Hepatocyte (in vitro differentiated cells): Measurements from ENCODE around the gene TMEM179B. TPM values are rescaled to one million over a fixed set of nuclear protein-coding genes. Genes with fewer than 3 reads are reported as not detected.

ENCODE experiments used
- DNase-seq: peaks from one replicate; pipeline ENCODE4 v3.0.0-alpha.2; 2016; ENCODE audit warnings: low spot score
- H2AFZ ChIP-seq: fragments of 200-600 bp; sonication (generic); 2 replicates; pipeline ENCODE4 v1.6.0; 2016; ENCODE audit warnings: antibody characterized with exemption, mild to moderate bottlenecking
- H3K27ac ChIP-seq: fragments of 200-600 bp; sonication (generic); 2 replicates; pipeline ENCODE4 v1.5.1; 2016; ENCODE audit warnings: mild to moderate bottlenecking
- H3K27me3 ChIP-seq: fragments of 200-600 bp; sonication (generic); 2 replicates; pipeline ENCODE4 v1.6.1; 2016
- H3K36me3 ChIP-seq: fragments of 200-600 bp; sonication (generic); replicated peaks from 2 replicates; pipeline ENCODE4 v1.5.1; 2016; ENCODE audit warnings: low read depth; ENCODE audit not compliant: insufficient read depth
- H3K4me1 ChIP-seq: fragments of 200-600 bp; sonication (generic); 2 replicates; pipeline ENCODE4 v1.5.1; 2016; ENCODE audit warnings: mild to moderate bottlenecking, moderate library complexity; ENCODE audit not compliant: insufficient read depth
- H3K4me2 ChIP-seq: fragments of 200-600 bp; sonication (generic); 2 replicates; pipeline ENCODE4 v1.6.0; 2016
- H3K4me3 ChIP-seq: fragments of 200-600 bp; sonication (generic); 2 replicates; pipeline ENCODE4 v1.5.1; 2016; ENCODE audit warnings: mild to moderate bottlenecking
- H3K79me2 ChIP-seq: fragments of 200-600 bp; sonication (generic); 2 replicates; pipeline ENCODE4 v1.6.0; 2017; ENCODE audit warnings: mild to moderate bottlenecking
- H3K9me2 ChIP-seq: fragments of 200-600 bp; sonication (generic); replicated peaks from 2 replicates; pipeline ENCODE4 v1.6.0; 2017; ENCODE audit warnings: mild to moderate bottlenecking; ENCODE audit not compliant: insufficient read depth
- H3K9me3 ChIP-seq: fragments of 200-600 bp; sonication (generic); 2 replicates; pipeline ENCODE4 v1.5.1; 2016; ENCODE audit warnings: low read depth, mild to moderate bottlenecking
- H4K20me1 ChIP-seq: fragments of 200-600 bp; sonication (generic); 2 replicates; pipeline ENCODE4 v1.6.0; 2016; ENCODE audit warnings: mild to moderate bottlenecking; ENCODE audit not compliant: insufficient read depth, poor library complexity, severe bottlenecking
- CTCF ChIP-seq: fragments of 200-600 bp; sonication (generic); IDR thresholded peaks from 2 replicates; pipeline ENCODE4 v1.5.1; 2016; ENCODE audit warnings: antibody characterized with exemption, mild to moderate bottlenecking; ENCODE audit not compliant: poor library complexity
- EZH2 ChIP-seq: fragments of 200-600 bp; sonication (generic); IDR thresholded peaks from 2 replicates; pipeline ENCODE4 v1.6.1; 2016; ENCODE audit warnings: antibody characterized with exemption, mild to moderate bottlenecking, borderline replicate concordance
- EZH2phosphoT487 ChIP-seq: fragments of 200-600 bp; sonication (generic); IDR thresholded peaks from one replicate; pipeline ENCODE4 v1.6.1; 2018; ENCODE audit warnings: antibody characterized with exemption, mild to moderate bottlenecking, low read depth, moderate library complexity; ENCODE audit not compliant: unreplicated experiment, severe bottlenecking
- WGBS: methylation state at CpG from one replicate; pipeline ENCODE4 v1.1.6; 2016; ENCODE audit warnings: low lambda C conversion rate; ENCODE audit errors: missing lambda C conversion rate; 5-methylcytosine and 5-hydroxymethylcytosine counted together
- polyA plus RNA-seq: library from polyadenylated mRNA; unstranded; fragments of >200 nt; fragmentation: Nextera tagmentation; extraction: Ambion mirVana; gene quantifications from 2 replicates; pipeline ENCODE4 v1.2.1, GENCODE V29; 2016
- total RNA-seq: library from RNA; depleted of rRNA; stranded (reverse); fragments of >200 nt; gene quantifications from 2 replicates; pipeline ENCODE4 v1.2.3, GENCODE V29; 2014

The TMEM179B gene
- total and polyA plus RNA-seq, 2 experiments from 2014 or later = 78.0 to 172 TPM

DNA sequence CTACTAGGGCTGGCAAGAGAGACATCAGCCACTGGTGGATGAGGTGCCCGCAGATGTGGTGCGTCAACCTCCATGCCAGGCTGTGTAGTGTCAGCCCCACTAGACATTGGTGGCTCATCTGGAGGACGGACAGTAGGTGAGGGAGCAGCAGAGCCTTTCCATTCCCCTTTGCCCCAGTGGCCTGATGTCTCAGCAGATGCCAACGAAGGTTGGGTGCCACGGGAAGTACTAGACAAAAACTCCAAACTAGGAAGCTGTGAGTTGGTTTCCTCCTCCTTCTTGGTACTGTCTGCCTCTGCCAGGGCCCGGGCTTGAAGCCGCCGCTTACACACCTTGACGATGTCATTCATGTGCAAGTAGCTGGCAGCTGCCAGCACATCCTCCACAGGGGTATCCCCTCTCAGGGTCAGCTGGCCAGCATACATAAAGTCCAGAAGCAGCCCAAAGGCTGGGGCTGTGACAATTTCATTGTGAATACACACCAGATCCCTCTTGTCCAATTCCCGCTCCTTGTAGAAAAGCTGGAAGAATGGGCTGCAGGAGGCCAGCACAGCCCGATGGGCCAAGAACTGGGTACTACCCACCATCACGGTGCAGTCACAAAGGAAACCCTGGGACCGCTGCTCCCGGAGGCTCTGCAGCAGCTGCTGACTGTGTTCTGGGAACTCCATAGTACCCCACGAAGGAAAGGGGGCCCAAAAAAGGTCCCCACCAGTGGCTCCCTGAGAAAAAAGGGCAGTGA is 34.0 kb upstream of the TMEM179B start:
- Histone ChIP-seq H3K4me3 (peak overlapping the region; percentile 67), H4K20me1 (no peaks in the 10 kb centered on the region), H3K36me3 (no peaks in the 10 kb centered on the region), H3K9me3 (no peaks in the 10 kb centered on the region), H3K79me2 (peaks cover 32% of the 10 kb centered on the region), H2AFZ (peak overlapping the region; percentile 70), H3K4me1 (peaks cover 12% of the 10 kb centered on the region), H3K27me3 (no peaks in the 10 kb centered on the region), H3K9me2 (no peaks in the 10 kb centered on the region), H3K27ac (peak overlapping the region; percentile 91), H3K4me2 (peak overlapping the region; percentile 75)
- TF ChIP-seq EZH2phosphoT487 (no peak), CTCF (no peak), EZH2 (no peak)
- DNase-seq = no peak
- 90% methylated on average over 15 of the region's 15 CpGs for WGBS

DNA sequence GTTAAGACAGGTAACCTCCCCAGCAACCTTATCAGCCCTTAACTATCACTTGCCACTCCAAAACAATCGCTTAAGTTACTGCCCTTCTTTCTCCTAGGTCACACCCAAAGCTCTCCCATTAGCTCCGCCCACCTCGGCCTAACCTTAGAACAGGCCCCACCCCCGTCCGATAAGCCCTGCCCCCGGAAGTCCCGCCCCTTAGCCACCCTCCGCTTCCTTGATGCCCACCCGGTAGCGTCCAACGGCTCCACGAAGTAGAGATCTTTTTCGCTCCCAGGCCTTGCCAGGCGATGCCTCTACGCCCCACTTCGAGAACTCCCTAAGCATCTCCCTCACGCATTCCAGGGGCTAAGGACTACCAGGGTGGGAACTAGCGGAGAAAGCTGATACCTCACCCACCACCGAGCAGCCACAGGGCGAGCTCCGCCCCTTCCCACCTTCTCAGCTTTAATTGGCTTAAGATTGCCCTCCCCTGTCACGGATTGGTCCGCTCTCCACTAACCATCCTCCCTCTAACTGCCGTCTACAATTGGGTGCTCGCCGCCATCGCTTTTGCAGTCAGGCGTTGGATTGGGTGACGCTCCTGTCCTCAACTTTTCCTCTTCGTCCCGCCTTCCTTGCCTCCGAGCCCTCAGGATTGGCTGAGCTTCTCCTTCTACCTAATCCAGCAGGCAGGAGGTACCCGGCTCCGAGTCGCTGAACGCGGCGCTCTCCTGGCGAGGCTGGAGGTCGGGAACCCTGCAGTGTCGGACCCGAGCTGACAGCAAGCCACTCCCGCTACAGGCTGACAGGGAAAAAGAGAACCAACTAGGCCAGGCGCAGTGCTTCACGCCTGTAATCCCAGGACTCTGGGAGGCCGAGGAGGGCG is 33.2 kb upstream of the TMEM179B start, which contains the start of gene ZBTB3:
ZBTB3 (minus strand) TSS at position 425 of the 868 bp plus-strand sequence. CDS start 496 bp downstream, outside the sequence.
- TF ChIP-seq EZH2 (no peak), EZH2phosphoT487 (no peak), CTCF (no peak)
- WGBS = 1% methylated on average over 40 of the region's 47 CpGs
- H3K4me3 ChIP-seq = peak within 1 kb of the TSS; percentile 67
- peak within 1 kb of the TSS; percentile 75 for H3K4me2 ChIP-seq
- peaks cover 12% of the 10 kb centered on the region for H3K4me1 ChIP-seq
- peak within 1 kb of the TSS; percentile 91 for H3K27ac ChIP-seq
- peaks cover 32% of the 10 kb centered on the region for H3K79me2 ChIP-seq
- H3K9me3 ChIP-seq = no peaks in the 10 kb centered on the region
- no peaks in the 10 kb centered on the region for H3K27me3 ChIP-seq
- no peaks in the 10 kb centered on the region for H3K36me3 ChIP-seq
- no peaks in the 10 kb centered on the region for H3K9me2 ChIP-seq
- DNase-seq = peak; percentile 98
- H2AFZ ChIP-seq = peak within 1 kb of the TSS; percentile 70
- H4K20me1 ChIP-seq = no peaks in the 10 kb centered on the region

- Histone ChIP-seq H2AFZ (no peak overlapping the region), H3K27ac (no peak overlapping the region), H4K20me1 (no peaks in the 10 kb centered on the region), H3K4me1 (peaks cover 12% of the 10 kb centered on the region), H3K27me3 (no peaks in the 10 kb centered on the region), H3K79me2 (peaks cover 28% of the 10 kb centered on the region), H3K9me3 (no peaks in the 10 kb centered on the region), H3K4me2 (no peak overlapping the region), H3K4me3 (no peak overlapping the region), H3K36me3 (no peaks in the 10 kb centered on the region), H3K9me2 (no peaks in the 10 kb centered on the region)
- 87% methylated on average over 10 of the region's 10 CpGs for WGBS
- TF ChIP-seq EZH2 (no peak), CTCF (no peak), EZH2phosphoT487 (no peak)
- DNase-seq = no peak
These were observed 32.1 kb upstream of the TMEM179B start for GRCh38 chr11:62755086-62755615.
